Mesothelial cell of epicardium (in vitro differentiated cells): Measurements from ENCODE around the gene GPSM3. TPM values are rescaled to one million over a fixed set of nuclear protein-coding genes. Genes with fewer than 3 reads are reported as not detected.

Source experiments
- DNase-seq, 2 experiments: peaks; one replicate each; pipeline ENCODE4 v3.0.0; 2021; ENCODE audit warnings: low spot score in 2 of 2; ENCODE audit not compliant: unreplicated experiment in 2 of 2
- H3K27ac Mint-ChIP-seq: 2 replicates; pipeline ENCODE4 v1.8.0; 2021; ENCODE audit warnings: mixed read lengths
- H3K27me3 Mint-ChIP-seq: 2 replicates; pipeline ENCODE4 v1.8.0; 2021; ENCODE audit warnings: low read depth, mixed read lengths
- H3K36me3 Mint-ChIP-seq: 2 replicates; pipeline ENCODE4 v1.8.0; 2021; ENCODE audit warnings: mixed read lengths
- H3K4me1 Mint-ChIP-seq: 2 replicates; pipeline ENCODE4 v1.8.0; 2021; ENCODE audit warnings: mixed read lengths
- H3K4me3 Mint-ChIP-seq: 2 replicates; pipeline ENCODE4 v1.8.0; 2021; ENCODE audit warnings: mild to moderate bottlenecking, moderate library complexity, mixed read lengths
- H3K9me3 Mint-ChIP-seq: 2 replicates; pipeline ENCODE4 v1.8.0; 2021; ENCODE audit warnings: mixed read lengths
- CTCF ChIP-seq: fragments of 200-600 bp; sonication (generic); IDR thresholded peaks from one replicate; pipeline ENCODE4 v1.5.0; 2021; ENCODE audit warnings: antibody characterized with exemption; ENCODE audit not compliant: unreplicated experiment
- total RNA-seq: library from RNA; stranded (reverse); gene quantifications from 3 replicates; pipeline ENCODE4 v1.2.1, GENCODE V29; 2021

The GPSM3 gene
- total RNA-seq, 1 donor from 2014 or later, result 7.6 TPM

GRCh38 chr6:32174416-32174815 is 18.0 kb downstream of the GPSM3 start:
- Mint-ChIP-seq H3K27me3 (no peaks in the 10 kb centered on the region), H3K36me3 (peaks cover 11% of the 10 kb centered on the region), H3K4me3 (peak overlapping the region; percentile 92), H3K4me1 (peaks cover 52% of the 10 kb centered on the region), H3K9me3 (no peaks in the 10 kb centered on the region), H3K27ac (peak overlapping the region; percentile 23)
- TF ChIP-seq CTCF, result no peak
- DNase-seq, result no peak

GRCh38 chr6:32173051-32173727 is 19.3 kb downstream of the GPSM3 start:
- Mint-ChIP-seq H3K4me3 (no peak overlapping the region), H3K9me3 (no peaks in the 10 kb centered on the region), H3K27me3 (no peaks in the 10 kb centered on the region), H3K27ac (peak overlapping the region; percentile 23), H3K36me3 (peaks cover 19% of the 10 kb centered on the region), H3K4me1 (peaks cover 46% of the 10 kb centered on the region)
- DNase-seq, result no peak
- TF ChIP-seq CTCF, result no peak

GRCh38 chr6:32171234-32171633 is 21.2 kb downstream of the GPSM3 start:
- no peaks in the 10 kb centered on the region for H3K27me3 Mint-ChIP-seq

GRCh38 chr6:32170294-32170693 is 22.1 kb downstream of the GPSM3 start:
- no peaks in the 10 kb centered on the region for H3K27me3 Mint-ChIP-seq
- H3K36me3 Mint-ChIP-seq, result peaks cover 31% of the 10 kb centered on the region
- no peak overlapping the region for H3K27ac Mint-ChIP-seq
- no peak overlapping the region for H3K4me3 Mint-ChIP-seq
- DNase-seq, result no peak
- no peaks in the 10 kb centered on the region for H3K9me3 Mint-ChIP-seq
- H3K4me1 Mint-ChIP-seq, result peaks cover 28% of the 10 kb centered on the region
- no peak for TF ChIP-seq CTCF

More at GRCh38 chr6:32171234-32171633, 21.2 kb downstream of the GPSM3 start:
- H3K4me3 Mint-ChIP-seq, result no peak overlapping the region
- peaks cover 25% of the 10 kb centered on the region for H3K36me3 Mint-ChIP-seq
- peaks cover 31% of the 10 kb centered on the region for H3K4me1 Mint-ChIP-seq
- no peak overlapping the region for H3K27ac Mint-ChIP-seq
- no peak for TF ChIP-seq CTCF
- no peak for DNase-seq
- H3K9me3 Mint-ChIP-seq, result no peaks in the 10 kb centered on the region

- no peaks in the 10 kb centered on the region for H3K27me3 Mint-ChIP-seq
- H3K36me3 Mint-ChIP-seq, result peaks cover 37% of the 10 kb centered on the region
- H3K9me3 Mint-ChIP-seq, result no peaks in the 10 kb centered on the region
- H3K27ac Mint-ChIP-seq, result peak overlapping the region; percentile 8
- TF ChIP-seq CTCF, result no peak
- DNase-seq, result no peak
- no peak overlapping the region for H3K4me3 Mint-ChIP-seq
- peaks cover 19% of the 10 kb centered on the region for H3K4me1 Mint-ChIP-seq
Measured at GRCh38 chr6:32168807-32169591, 23.4 kb downstream of the GPSM3 start.
